ENCODE data around the gene CALML4.

DNA sequence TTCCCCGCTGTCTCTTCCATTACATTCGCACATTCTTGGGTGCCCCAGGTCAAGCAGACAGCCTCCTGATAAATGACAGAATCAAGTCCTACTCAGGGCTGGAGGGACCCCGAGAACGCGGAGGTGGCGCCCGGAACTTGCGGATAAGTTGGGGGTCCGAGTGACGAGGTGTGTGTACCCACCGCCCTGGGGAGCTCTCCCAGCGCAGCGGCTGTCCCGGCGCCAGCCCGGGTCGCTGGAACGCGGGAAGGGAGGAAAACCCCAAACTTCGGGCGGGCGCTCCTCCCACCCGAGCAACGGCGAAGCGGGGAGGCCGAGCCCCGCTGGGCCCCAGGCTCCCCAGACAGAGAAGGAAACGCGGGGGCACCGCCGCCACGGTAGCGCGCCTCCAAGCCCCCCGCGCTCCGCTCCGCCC, 23.8 kb upstream of the CALML4 start:
- no peak for TF ChIP-seq ISL1 (CRISPR knock-in tag; IDR thresholded peaks at IDR 0.05)
- no peak for TF ChIP-seq ZNF70 (CRISPR knock-in tag; IDR thresholded peaks at IDR 0.05)
- no peak for TF ChIP-seq ZNF8 (CRISPR knock-in tag; IDR thresholded peaks at IDR 0.05)
- no peak for TF ChIP-seq CSDC2 (CRISPR knock-in tag; IDR thresholded peaks at IDR 0.05)
- no peak for TF ChIP-seq RARB (CRISPR knock-in tag; IDR thresholded peaks at IDR 0.05)

Data from SK-N-SH treated with all-trans-retinoic acid at 6 μM for 48 hours (cell line).